Left ventricle myocardium inferior (tissue), 1 donor: Measurements from ENCODE around the gene LSM7. TPM values are rescaled to one million over a fixed set of nuclear protein-coding genes. Genes with fewer than 3 reads are reported as not detected.
A peak's percentile ranks its signal among the peaks of the same experiment; 100 is the strongest.

ENCODE experiments used
- DNase-seq: peaks from one replicate; pipeline ENCODE4 v3.0.0-alpha.2; 2020
- H3K27ac ChIP-seq: fragments of 200-600 bp; replicated peaks from 2 replicates; pipeline ENCODE4 v1.8.0; 2021
- H3K27me3 ChIP-seq: fragments of 200-600 bp; 2 replicates; pipeline ENCODE4 v1.8.0; 2021; ENCODE audit warnings: low read depth
- H3K36me3 ChIP-seq: fragments of 200-600 bp; 2 replicates; pipeline ENCODE4 v1.8.0; 2021
- H3K4me1 ChIP-seq: fragments of 200-600 bp; 2 replicates; pipeline ENCODE4 v1.8.0; 2021
- H3K4me3 ChIP-seq: fragments of 200-600 bp; 2 replicates; pipeline ENCODE4 v1.8.0; 2021; ENCODE audit warnings: mild to moderate bottlenecking, moderate library complexity
- H3K9me3 ChIP-seq: fragments of 200-600 bp; replicated peaks from 2 replicates; pipeline ENCODE4 v1.8.0; 2021
- CTCF ChIP-seq: fragments of 200-600 bp; IDR thresholded peaks from 2 replicates; pipeline ENCODE4 v1.8.0; 2021; ENCODE audit warnings: antibody characterized with exemption, mild to moderate bottlenecking, borderline replicate concordance
- intact Hi-C: fragments of 100-400 bp; cut with micrococcal nuclease; formaldehyde crosslinking; loops from one replicate; pipeline ENCODE4 v1.11.0; 2022
- total RNA-seq: library from RNA; stranded (reverse); fragmentation: NEBNext Ultra II Directional; extraction: Animal tissue kit (Norgen Biotek cat#: 25700); gene quantifications from one replicate; pipeline ENCODE4 v1.2.1, GENCODE V29; 2021
- donor health status: DM: no; HTN: yes; CAD: no; lungs with severe emphysema.

LSM7 gene
- total RNA-seq, 1 donor from 2014 or later: 41.1 TPM

- Histone ChIP-seq H3K27me3 (peaks cover 23% of the 10 kb centered on the region), H3K27ac (no peak overlapping the region), H3K36me3 (no peaks in the 10 kb centered on the region), H3K4me1 (peaks cover 23% of the 10 kb centered on the region), H3K9me3 (no peaks in the 10 kb centered on the region), H3K4me3 (no peak overlapping the region)
- DNase-seq: no peak
- intact Hi-C loops: no loop called here
- no peak for TF ChIP-seq CTCF
Observed at GRCh38 chr19:2280633-2281264, 47.6 kb downstream of the LSM7 start.

DNA sequence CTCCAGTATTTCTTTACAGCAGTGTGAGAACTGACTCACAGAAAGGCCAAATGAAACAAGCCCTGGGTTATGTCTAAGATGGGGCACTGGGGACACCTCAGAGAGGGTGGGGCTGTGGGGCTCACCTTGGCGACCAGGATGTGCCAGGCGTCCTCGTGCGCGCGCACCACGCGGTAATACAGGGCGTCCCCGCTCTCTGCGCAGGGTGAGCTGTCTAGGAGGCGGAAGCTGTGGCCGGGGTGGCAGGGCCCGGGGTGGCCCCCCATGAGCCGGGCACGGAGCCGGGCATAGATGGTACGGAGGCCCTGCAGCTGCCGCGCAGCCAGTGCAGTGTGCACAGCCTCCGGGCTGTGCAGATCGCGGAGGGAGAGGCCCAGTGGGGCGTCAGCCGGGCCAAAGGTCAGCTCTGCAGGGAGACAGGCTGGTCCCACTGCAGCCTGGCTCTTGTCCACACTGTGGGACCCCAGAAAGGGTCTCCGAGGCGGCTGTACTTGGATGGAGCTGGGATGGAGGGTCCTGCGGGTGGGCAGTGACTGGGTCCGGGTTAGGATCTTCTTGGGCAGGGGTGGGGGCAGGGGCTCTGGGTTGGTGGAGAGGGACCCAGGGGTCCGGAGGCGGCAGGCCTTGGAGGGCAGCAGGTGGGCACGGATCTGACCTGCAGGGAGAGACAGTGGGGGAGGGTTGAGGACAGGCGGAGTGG lies 49.8 kb downstream of the LSM7 start:
- intact Hi-C loops: no loop called here
- H3K4me1 ChIP-seq: peaks cover 41% of the 10 kb centered on the region
- H3K27ac ChIP-seq: no peak overlapping the region
- H3K27me3 ChIP-seq: peaks cover 16% of the 10 kb centered on the region
- H3K36me3 ChIP-seq: no peaks in the 10 kb centered on the region
- TF ChIP-seq CTCF: no peak
- H3K9me3 ChIP-seq: no peaks in the 10 kb centered on the region
- H3K4me3 ChIP-seq: no peak overlapping the region
- no peak for DNase-seq

GRCh38 chr19:2277138-2277537 lies 51.2 kb downstream of the LSM7 start:
- no peaks in the 10 kb centered on the region for H3K9me3 ChIP-seq
- no peak for TF ChIP-seq CTCF
- H3K4me3 ChIP-seq: no peak overlapping the region
- DNase-seq: no peak
- peaks cover 14% of the 10 kb centered on the region for H3K36me3 ChIP-seq
- no peak overlapping the region for H3K27ac ChIP-seq
- intact Hi-C loops: no loop called here
- peaks cover 48% of the 10 kb centered on the region for H3K4me1 ChIP-seq
- peaks cover 4% of the 10 kb centered on the region for H3K27me3 ChIP-seq

DNA sequence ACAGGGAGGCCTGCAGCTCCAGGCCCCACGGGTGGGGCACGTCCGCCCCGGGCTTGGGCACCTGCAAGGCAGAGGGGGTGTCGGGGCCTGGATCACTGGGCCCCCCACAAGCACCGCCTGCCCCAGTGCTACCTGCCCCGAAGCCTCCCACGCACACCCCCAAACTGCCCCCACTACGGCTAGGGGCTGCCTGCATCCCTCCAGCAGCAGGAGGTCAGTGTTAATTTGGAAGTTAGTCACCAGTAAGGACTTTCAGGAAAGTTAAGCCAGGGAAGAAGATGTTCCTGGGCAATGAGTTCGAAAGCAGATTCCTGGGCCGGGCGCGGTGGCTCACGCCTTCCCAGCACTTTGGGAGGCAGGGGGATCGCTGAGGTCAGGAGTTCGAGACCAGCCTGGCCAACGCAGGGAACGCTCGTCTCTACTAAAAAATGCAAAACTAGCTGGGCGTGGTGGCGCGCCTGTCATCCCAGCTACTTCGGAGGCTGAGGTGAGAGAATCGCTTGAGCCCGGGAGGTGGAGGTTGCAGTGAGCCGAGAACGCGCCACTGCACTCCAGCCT lies 51.9 kb downstream of the LSM7 start:
- no peak for TF ChIP-seq CTCF
- no peak for DNase-seq
- peak overlapping the region; percentile 56 for H3K27ac ChIP-seq
- peak overlapping the region; percentile 32 for H3K4me3 ChIP-seq
- no peaks in the 10 kb centered on the region for H3K27me3 ChIP-seq
- H3K36me3 ChIP-seq: peaks cover 20% of the 10 kb centered on the region
- H3K9me3 ChIP-seq: no peaks in the 10 kb centered on the region
- intact Hi-C loops: no loop called here
- H3K4me1 ChIP-seq: peaks cover 48% of the 10 kb centered on the region

DNA sequence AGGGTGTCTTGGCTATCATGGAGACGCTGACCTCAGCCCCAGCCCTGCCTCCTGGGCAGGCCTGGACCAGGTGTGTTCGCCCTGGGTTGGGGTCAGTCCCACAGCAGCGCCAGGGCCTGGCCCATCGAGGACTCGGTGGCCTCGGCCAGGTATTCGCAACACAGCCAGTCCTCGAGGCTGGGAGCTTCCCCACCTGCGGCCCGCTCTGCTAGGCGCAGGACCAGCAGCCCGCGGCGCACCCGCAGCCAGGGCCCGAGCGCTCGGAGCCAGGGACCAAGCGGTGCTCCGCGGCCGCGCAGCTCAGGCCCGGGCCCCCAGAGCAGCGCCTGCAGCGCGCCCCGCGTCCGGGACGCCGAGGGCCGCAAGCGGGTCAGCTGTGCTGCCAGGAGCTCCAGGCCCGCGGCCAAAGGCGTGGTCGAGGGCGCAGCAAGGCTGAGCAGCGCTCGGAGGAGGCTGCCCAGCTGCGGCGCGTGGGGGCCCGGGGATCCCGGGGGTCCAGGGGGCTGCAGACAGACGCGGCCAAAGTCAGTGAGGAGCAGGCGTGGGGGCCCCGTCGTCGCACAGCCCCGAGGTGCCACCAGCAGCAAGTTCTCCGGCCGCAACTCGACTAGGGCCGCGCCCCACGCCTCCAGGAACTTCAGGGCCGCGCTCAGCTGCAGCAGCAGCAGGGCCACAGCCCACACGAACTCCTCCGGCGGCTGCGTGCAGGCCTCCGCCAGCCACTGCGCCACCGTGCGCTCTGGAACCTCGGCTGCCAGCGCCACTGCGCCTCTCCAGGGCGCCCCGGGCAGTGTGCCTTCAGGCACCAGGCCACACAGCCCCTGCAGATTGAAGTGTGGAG lies 52.6 kb downstream of the LSM7 start:
- H3K4me3 ChIP-seq: peak overlapping the region; percentile 32
- peaks cover 55% of the 10 kb centered on the region for H3K4me1 ChIP-seq
- peaks cover 26% of the 10 kb centered on the region for H3K36me3 ChIP-seq
- TF ChIP-seq CTCF: no peak
- peak overlapping the region; percentile 56 for H3K27ac ChIP-seq
- peak; percentile 60 for DNase-seq
- no peaks in the 10 kb centered on the region for H3K9me3 ChIP-seq
- no peaks in the 10 kb centered on the region for H3K27me3 ChIP-seq
- intact Hi-C loops: no loop called here
